GM19438 (cell line): Measurements from ENCODE around the gene TEX53.

Experiments used
- ATAC-seq: cut with Tn5 transposase; IDR thresholded peaks from one replicate; pipeline ENCODE4 v1.9.1; 2021; ENCODE audit warnings: low read depth; ENCODE audit not compliant: unreplicated experiment

The TEX53 gene

GRCh38 chr9:114680259-114681001, 22.8 kb upstream of the TEX53 start:
- no peak for ATAC-seq

- ATAC-seq: no peak
Measured at GRCh38 chr9:114678795-114679194, 21.2 kb upstream of the TEX53 start.

DNA sequence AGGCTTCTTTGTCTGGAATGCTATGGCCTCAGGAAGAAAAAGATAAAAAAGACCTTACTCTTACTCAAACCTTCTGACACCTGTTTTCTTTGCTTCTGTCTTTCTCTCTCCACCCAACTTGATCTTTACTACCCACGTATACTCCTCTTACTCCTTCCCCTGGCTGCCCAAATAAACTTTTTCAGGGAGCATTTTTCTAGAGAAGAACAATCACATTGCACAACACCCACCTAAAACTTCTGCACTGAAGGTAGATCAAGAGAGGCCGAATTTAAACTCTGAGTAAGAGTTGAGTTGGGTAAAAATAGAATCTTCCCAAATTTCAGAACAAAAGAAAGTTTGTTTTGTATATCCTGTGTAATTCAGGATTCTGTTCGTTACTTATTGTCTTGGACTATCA, 20.5 kb upstream of the TEX53 start:
- no peak for ATAC-seq

DNA sequence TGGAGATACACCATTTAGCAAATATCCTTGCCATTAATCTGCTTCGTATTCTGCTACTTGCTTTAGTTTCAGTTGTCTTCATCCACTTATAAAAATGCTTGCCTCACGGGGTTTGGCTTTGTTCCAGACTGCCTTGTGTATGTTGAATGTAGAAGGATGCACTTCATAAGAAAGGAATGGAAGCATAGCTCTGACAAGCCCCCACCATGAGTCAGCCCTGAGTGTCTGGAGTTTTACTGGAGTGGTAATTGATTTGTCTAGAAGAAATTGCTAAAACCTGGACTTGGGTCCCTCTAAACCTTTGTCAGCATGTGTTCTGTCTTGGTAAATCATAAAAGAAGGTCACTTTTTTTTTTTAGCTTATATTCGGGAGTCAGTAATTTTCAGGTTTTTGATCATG, 19.8 kb upstream of the TEX53 start:
- no peak for ATAC-seq

DNA sequence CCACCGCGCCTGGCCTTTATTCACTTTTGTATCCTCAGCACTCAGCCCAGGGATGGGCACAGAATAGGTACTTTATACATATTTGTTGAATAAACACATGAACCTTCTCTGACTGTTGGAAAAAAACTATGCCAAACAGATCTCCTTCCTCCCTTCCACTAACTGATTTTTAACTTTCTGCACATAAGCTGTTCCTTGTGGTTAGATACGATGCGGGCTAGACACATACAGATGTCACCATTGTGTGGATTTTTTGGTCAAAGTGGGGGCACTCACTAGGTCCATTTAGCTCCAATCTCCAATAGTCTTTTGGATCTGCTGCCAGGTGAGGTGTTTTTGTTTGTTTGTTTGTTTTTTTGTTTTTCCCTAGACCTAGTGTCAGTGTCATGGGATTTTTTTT, 19.3 kb upstream of the TEX53 start:
- no peak for ATAC-seq

- no peak for ATAC-seq
Measured at GRCh38 chr9:114674798-114675540, 17.4 kb upstream of the TEX53 start.

DNA sequence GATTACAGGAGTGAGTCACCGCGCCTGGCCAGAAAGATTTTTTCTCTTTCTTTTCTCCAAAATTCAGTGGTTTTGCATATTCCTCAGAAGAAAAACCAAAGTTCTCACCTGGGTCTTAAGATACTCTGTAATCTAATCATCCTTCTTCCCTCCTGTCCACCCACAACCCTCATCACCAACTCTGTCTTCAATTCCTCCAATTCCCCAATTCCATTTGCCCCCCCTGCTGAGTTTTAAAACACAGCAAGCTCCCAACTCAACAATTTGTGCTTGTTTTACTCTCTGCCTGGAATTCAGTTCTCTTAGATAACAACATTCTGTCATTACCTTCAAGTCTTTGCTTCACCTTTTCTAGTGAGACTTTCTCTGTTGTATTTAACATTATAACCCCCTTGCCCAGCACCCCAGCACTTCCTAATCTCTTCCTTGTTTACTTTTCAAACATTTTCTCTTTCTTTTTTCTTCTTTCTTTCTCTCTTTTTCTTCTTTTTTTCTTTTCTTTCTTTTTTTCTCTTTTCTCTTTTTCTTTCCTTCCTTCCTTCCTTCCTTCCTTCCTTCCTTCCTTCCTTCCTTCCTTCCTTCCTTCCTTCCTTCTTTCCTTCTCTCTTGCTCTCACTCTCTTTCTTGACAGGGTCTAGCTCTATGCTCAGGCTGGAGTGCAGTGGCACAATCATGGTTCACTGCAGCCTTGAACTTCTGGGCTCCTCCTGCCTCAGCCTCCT, 16.6 kb upstream of the TEX53 start:
- no peak for ATAC-seq

- no peak for ATAC-seq
Measured at GRCh38 chr9:114671605-114672004, 14.0 kb upstream of the TEX53 start.

- ATAC-seq: no peak
Measured at GRCh38 chr9:114669961-114670360, 12.4 kb upstream of the TEX53 start.

GRCh38 chr9:114668146-114668545, 10.5 kb upstream of the TEX53 start:
- no peak for ATAC-seq

DNA sequence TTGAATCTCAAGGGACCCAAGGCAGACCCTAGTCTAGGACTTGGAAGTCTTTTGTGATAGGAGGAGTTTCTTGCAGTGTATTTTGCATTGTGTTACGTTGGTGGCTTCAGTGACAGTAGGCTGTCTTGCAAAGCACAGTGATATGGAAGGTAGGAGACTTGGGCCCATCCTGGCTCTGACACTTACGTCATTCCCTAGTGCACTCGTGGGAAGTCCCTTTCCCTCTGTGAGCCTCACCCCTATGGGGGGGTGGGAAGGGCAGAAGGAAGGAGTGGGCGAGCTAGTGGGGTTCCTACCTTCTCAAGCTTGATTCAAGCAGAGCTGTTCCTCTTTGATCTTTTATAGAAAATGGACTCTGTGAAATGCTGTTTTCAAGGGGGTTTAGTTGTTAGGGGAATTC, 9.2 kb upstream of the TEX53 start:
- ATAC-seq: no peak

DNA sequence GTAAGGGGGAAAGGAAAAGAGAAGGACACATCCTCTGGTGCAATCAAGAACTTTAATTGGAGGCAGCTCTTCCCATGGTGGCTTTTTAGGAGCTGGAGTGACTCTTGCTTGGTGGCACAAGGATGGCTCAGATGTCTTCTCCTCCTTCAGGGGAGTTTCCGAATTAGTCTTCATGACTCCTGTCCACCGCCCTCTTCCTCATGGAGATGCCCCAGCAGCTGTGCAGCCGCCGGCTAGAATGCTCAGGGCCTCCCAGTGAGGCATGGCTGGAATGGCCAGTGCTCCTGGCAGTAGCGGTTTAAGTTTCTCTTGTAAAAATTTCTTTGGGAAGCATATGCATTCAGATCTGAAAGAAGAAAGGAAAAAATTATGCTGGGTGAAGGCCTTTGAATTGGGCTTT, 8.8 kb upstream of the TEX53 start:
- ATAC-seq: no peak

- ATAC-seq: no peak
Measured at GRCh38 chr9:114664181-114664580, 6.6 kb upstream of the TEX53 start.

GRCh38 chr9:114662081-114662989, 4.7 kb upstream of the TEX53 start:
- ATAC-seq: peak; percentile 74

GRCh38 chr9:114656301-114656700, 1.3 kb downstream of the TEX53 start:
- no peak for ATAC-seq

GRCh38 chr9:114655689-114656088, 1.9 kb downstream of the TEX53 start:
- no peak for ATAC-seq

DNA sequence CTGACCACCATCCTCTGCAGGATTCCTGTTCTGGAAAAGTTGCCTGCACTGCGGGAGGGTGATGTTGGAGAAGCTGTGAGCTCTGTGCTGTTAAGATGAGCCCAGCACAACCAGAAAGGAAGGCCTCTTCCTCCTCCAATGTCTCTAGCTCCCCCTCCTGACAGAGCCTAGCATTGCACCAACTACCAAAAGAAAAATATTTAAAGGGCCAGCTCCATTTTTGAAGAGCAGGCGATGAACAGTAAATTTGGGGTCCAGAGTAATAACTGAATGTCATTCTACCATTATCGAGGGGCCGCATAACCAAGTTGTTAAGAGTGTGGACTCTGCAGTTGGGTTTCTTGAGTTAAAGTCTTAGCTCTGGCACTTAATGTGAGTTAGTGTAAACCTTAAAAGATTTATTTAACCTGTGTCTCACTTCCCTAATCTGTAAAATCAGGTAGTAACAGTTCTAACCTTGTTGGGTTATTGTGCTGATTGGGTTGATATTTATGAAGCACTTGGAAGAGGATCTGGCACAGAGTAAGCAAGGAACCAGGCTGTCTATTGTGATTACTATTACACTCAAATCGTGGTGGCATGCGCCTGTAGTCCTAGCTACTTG, 3.9 kb downstream of the TEX53 start:
- ATAC-seq: no peak

GRCh38 chr9:114652776-114653555, 4.6 kb downstream of the TEX53 start:
- no peak for ATAC-seq

GRCh38 chr9:114643896-114644295, 13.7 kb downstream of the TEX53 start:
- ATAC-seq: no peak
